ENCODE data around the gene MED16.

The MED16 gene

DNA sequence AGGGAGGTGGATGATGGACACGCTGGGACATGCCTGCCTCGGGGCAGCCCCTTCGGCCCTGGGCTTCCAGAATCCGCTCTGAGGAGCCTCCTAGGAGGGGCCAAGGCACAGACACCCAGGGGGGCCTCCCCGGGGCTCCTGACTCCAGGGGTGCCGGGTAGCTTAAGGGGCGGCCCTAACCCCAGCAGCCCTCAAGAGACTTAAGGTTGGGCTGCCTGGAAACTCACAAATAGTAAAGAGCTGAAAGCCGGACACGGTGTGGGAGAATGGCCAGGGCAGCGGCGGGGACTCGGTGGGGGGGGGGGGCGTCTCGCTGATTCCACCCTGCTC is 40.5 kb upstream of the MED16 start:
- no peak for DNase-seq
- H3K27ac Mint-ChIP-seq, result peak overlapping the region; percentile 93
- no peak for ATAC-seq (replicated peaks)
- H3K9me3 Mint-ChIP-seq, result peaks cover 0 to 2% of the 10 kb centered on the region in 2 donors
- H3K4me3 Mint-ChIP-seq, result peak overlapping the region; percentile 81
- H3K27me3 Mint-ChIP-seq, result no peaks in the 10 kb centered on the region
- peaks cover 52 to 62% of the 10 kb centered on the region in 2 donors for H3K36me3 Mint-ChIP-seq
- H3K4me1 Mint-ChIP-seq, result peaks cover 28 to 67% of the 10 kb centered on the region in 2 donors

DNA sequence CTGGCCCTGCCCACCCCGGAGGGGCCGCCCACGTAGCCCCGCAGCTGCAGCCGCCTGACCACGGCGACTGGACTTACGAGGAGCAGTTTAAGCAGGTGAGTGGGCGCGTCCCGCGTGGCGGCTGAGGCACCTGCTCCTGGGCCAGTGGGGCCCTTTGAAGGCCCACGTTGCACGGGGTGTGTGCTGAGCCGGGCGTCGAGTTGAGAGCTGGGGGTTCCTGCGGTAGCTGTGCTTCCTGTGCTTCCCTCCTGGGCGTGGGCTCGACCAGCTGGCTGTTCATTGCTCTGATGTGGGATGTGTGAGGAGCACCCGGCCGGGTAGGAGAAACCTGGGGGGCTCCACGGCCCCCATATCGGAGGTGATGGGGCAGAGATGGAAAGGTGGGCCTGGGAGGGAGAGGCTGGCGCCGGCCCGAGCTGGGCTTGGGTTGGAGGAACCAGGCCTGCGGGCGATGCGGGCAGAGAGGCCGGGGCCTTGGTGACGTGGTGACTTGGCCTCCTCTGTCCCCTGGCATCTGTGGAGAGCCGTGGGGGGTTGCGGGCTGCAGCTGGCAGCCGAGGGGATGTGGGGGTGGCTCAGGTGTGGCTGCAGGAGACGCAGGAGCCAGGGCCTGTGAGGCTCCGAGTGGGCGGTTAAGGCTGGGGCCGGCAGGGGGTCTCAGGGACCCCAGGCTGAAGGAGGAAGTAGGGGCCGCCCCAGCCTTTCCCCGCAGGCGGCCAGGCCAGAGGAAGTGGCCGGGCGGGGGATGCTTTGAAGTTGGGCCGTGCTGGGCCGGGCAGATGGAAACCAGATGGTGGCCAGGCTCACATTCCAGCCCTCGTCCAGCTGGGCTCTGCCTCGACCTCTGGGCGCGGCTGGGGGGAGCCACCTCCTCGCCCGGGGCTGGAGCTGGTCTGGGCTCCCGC is 39.9 kb upstream of the MED16 start:
- peak; percentile 48 to 58 for ATAC-seq (replicated peaks)
- H3K36me3 Mint-ChIP-seq, result peaks cover 48 to 56% of the 10 kb centered on the region in 2 donors
- DNase-seq, result no peak
- H3K9me3 Mint-ChIP-seq, result peaks cover 0 to 2% of the 10 kb centered on the region in 2 donors
- H3K4me3 Mint-ChIP-seq, result peak overlapping the region; percentile 81
- peaks cover 25 to 68% of the 10 kb centered on the region in 2 donors for H3K4me1 Mint-ChIP-seq
- no peaks in the 10 kb centered on the region for H3K27me3 Mint-ChIP-seq
- H3K27ac Mint-ChIP-seq, result peak overlapping the region; percentile 93

DNA sequence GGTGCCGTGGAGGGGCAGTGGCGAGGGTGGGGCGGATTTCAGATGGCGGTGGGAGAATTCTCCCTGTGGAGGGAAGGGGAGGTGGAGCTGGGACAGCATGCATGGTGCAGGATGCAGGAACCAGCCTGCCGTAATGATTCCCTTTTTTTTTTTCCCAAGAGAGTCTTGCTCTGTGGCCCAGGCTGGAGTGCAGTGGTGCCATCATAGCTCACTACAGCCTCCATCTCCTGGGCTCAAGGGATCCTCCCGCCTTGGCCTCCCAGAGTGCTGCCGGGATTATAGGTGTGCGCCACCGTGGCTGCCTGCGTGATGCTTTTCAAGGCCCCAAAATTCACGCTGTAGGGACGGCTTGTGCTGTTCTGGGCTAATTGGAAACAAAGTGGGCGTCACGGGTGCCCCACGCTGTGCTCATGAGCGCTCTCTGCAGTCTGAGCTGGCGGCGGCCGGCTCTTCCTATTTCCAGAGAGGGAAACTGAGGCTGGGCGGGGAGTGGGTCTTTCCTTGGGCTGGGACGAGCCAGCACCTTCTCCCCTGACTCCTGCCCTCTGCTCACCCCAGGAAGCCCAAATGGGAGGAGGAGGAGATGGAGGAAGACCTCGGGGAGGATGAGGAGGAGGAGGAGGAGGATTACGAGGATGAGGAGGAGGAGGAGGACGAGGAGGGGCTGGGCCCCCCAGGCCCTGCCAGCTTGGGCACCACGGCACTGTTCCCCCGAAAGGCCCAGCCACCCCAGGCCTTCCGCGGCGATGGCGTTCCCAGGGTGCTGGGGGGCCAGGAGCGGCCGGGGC is 39.1 kb upstream of the MED16 start:
- Mint-ChIP-seq H3K27me3 (no peaks in the 10 kb centered on the region), H3K27ac (peak overlapping the region; percentile 86), H3K4me3 (peak overlapping the region; percentile 64 to 75), H3K4me1 (peaks cover 21 to 64% of the 10 kb centered on the region in 2 donors), H3K36me3 (peaks cover 40 to 51% of the 10 kb centered on the region in 2 donors), H3K9me3 (no peaks in the 10 kb centered on the region)
- ATAC-seq (replicated peaks) (no peak), DNase-seq (no peak)

DNA sequence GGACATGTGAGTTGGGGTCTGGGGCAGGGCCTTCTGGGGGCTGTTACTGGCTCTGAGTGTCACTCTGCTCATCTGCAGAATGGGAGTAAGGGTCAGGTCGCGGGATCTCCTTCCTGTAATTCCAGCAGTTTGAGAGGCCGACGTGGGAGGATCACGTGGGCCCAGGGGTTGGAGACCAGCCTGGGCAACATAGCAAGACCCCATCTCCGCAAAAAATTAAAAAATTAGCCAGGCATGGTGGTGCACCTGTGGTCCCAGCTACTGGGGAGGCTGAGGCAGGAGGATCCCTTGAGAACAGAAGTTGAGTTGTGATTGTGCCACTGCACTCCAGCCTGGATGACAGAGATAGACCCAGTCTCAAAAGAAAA is 36.9 kb upstream of the MED16 start:
- Mint-ChIP-seq H3K27ac (no peak overlapping the region), H3K4me3 (no peak overlapping the region), H3K9me3 (no peaks in the 10 kb centered on the region), H3K4me1 (peaks cover 17 to 50% of the 10 kb centered on the region in 2 donors), H3K36me3 (peaks cover 33 to 42% of the 10 kb centered on the region in 2 donors), H3K27me3 (no peaks in the 10 kb centered on the region)
- ATAC-seq (replicated peaks), result no peak
- DNase-seq, result no peak

DNA sequence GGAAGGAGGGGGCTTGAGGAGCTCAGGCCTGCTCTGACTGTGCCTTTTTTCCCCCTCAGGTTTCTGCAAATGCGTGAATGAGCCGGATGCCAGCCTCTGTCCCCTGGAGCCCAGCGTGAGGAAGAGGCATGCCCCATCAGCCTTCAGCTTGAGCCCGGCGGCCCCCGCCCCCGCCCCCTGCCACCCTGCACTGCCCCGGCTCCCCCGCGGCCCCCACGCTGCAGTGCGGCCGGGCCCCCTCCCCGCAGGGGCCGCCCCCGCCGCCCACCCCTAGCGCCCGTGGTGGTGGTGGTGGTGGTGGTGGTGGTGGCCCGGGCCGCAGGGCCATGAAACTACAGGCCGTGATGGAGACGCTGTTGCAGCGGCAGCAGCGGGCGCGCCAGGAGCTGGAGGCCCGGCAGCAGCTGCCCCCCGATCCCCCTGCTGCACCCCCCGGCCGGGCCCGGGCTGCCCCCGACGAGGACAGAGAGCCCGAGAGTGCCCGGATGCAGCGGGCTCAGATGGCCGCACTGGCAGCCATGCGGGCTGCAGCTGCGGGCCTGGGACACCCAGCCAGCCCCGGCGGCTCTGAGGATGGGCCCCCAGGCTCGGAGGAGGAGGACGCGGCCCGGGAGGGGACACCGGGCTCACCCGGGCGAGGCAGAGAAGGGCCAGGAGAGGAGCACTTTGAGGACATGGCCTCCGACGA is 36.4 kb upstream of the MED16 start:
- DNase-seq (no peak), ATAC-seq (replicated peaks) (no peak)
- Mint-ChIP-seq H3K9me3 (no peaks in the 10 kb centered on the region), H3K4me3 (no peak overlapping the region), H3K27ac (no peak overlapping the region), H3K36me3 (peaks cover 33 to 40% of the 10 kb centered on the region in 2 donors), H3K4me1 (peaks cover 19 to 50% of the 10 kb centered on the region in 2 donors), H3K27me3 (no peaks in the 10 kb centered on the region)

DNA sequence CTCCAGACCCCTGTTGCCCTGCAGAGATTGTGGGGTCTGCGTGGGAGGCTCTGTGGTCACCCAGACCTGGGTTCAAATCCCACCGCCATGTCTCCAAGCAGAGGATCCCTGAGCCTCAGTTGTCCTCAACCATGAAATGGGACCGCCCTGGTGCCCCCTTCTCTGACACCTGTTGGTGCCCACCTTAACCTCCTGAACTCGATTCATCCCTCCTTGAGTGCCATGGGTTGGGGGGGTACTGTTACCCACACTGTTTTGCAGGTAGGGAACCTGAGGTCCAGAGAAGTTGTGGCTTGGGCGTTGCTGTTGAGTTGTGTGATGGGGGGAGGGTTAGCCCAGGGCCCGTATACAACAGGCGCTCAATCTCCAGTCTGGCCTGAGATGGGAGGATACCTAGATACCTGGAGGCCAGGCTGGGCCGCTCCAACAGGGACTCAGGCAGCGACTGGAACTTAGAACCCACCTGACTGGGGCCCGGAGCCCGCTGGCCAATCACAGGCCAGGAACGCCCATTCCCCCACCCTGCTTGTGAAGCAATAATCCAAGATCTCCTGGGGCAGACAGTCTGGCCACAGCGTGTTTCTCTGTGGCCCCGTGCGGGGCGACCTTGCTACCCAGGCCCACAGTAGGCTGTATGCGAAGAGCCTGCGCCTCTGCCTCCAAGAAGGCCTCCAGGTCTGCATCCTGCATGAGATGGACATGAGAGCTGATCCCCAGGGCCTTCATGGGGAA is 35.6 kb upstream of the MED16 start:
- Mint-ChIP-seq H3K36me3 (peaks cover 33 to 37% of the 10 kb centered on the region in 2 donors), H3K27ac (no peak overlapping the region), H3K4me3 (no peak overlapping the region), H3K4me1 (peaks cover 22 to 48% of the 10 kb centered on the region in 2 donors), H3K9me3 (no peaks in the 10 kb centered on the region), H3K27me3 (no peaks in the 10 kb centered on the region)
- no peak for ATAC-seq (replicated peaks)
- DNase-seq, result no peak

DNA sequence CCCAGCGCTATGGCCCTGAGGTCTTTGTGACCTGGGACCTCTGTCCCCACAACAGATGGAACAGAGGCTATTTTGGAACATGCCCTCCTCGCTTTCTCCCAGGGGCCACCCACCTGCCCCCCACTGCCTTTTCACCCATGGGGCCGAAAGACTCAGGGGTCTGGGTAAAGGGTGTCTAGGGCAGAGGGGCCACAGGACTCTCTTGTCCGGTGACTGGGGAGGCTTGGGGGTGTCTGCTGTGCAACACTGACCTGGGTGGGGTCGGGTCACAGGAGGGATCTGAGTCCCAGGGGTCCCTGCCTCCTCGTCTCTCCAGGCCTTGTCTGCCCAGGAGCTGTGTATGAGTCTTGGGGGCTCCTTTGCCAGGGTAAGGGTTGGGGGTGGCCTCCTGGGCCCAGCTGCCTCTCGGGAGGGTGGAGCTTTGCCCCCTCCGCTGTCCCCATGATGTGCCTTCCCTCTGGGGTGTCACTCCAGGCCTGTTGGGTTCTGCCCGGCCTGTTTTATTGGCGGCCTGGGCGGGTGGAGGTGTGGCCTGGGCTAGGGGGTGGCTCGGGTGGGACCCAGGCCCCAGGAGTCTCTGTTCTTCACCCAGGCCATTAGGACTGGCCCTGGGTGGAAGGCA is 34.9 kb upstream of the MED16 start:
- Mint-ChIP-seq H3K4me1 (peaks cover 20 to 46% of the 10 kb centered on the region in 2 donors), H3K27me3 (no peaks in the 10 kb centered on the region), H3K9me3 (no peaks in the 10 kb centered on the region), H3K36me3 (peaks cover 25 to 30% of the 10 kb centered on the region in 2 donors), H3K4me3 (peak overlapping the region; percentile 81 to 92), H3K27ac (peak overlapping the region; percentile 71)
- DNase-seq (no peak), ATAC-seq (replicated peaks) (no peak)

DNA sequence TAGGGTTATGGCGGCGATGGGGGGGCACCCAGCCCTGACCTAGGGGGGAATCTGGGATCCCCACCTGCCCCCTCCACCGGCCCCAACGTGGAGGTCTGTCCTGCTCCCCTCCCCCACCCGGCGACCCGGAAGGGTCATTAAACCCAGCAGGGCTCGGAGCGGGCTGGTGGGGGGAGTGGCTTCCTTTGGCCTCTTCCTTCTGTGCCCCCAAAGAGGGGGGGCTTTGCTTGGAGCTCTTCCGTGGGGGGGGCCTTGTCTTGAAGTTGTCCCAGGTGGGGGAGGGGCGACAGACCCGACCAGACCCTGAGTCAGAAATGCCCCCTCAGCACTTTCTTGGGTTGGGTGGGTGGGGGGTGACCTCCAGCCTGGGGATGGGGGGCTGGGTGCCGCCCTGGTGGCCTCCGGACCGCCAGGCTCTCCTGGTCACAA is 34.4 kb upstream of the MED16 start:
- Mint-ChIP-seq H3K4me1 (peaks cover 17 to 41% of the 10 kb centered on the region in 2 donors), H3K4me3 (peak overlapping the region; percentile 81 to 92), H3K36me3 (peaks cover 22 to 26% of the 10 kb centered on the region in 2 donors), H3K27me3 (no peaks in the 10 kb centered on the region), H3K9me3 (no peaks in the 10 kb centered on the region), H3K27ac (peak overlapping the region; percentile 71)
- DNase-seq (no peak), ATAC-seq (replicated peaks) (no peak)

DNA sequence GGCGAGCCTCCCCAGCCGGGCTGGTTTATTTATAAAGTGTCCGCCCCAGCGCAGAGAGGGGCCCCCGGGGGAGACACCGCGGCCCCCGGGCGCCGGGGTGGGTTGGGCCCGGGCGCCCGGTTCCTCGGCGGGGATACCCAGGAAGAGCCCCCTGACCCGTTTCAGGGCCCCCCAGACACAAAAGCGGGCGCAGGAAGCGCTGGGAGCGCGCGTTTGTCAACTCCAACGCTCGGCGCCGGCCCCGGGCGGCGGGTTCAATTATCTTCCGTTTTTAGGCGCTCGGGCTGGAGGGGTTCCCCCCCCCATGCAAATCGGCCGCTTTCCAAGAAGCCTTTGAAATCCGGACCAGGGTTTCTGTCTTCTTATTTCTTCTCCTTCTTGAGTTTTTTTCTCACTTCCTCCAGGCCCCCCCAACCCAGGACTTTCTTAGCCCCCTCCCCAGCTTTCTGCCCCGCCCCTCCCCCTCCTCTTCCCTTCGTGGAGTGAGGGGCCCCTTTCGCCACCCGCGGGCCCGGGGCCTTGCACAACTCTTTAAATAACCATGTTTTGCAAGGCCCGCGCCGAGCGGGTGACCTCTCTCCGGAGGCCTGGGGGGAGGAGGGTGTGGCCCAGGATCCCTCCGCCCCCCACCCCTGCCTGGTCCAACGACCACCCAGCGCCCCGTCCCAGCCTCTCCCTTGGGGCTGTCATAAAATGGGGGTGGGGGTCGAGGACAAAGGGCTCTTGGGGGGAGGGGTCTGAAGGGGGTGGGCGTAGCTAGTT is 33.8 kb upstream of the MED16 start:
- H3K36me3 Mint-ChIP-seq, result peaks cover 19 to 21% of the 10 kb centered on the region in 2 donors
- peak; percentile 26 to 42 for ATAC-seq (replicated peaks)
- DNase-seq, result peak; percentile 71
- peak overlapping the region; percentile 82 to 92 for H3K4me3 Mint-ChIP-seq
- H3K4me1 Mint-ChIP-seq, result peaks cover 12 to 41% of the 10 kb centered on the region in 2 donors
- no peaks in the 10 kb centered on the region for H3K9me3 Mint-ChIP-seq
- H3K27ac Mint-ChIP-seq, result peak overlapping the region; percentile 89
- H3K27me3 Mint-ChIP-seq, result no peaks in the 10 kb centered on the region

- H3K27ac Mint-ChIP-seq, result peak overlapping the region; percentile 81
- peak overlapping the region; percentile 82 to 92 for H3K4me3 Mint-ChIP-seq
- H3K36me3 Mint-ChIP-seq, result peaks cover 18 to 19% of the 10 kb centered on the region in 2 donors
- peaks cover 16 to 47% of the 10 kb centered on the region in 2 donors for H3K4me1 Mint-ChIP-seq
- DNase-seq (no peak), ATAC-seq (replicated peaks) (no peak)
- no peaks in the 10 kb centered on the region for H3K27me3 Mint-ChIP-seq
- no peaks in the 10 kb centered on the region for H3K9me3 Mint-ChIP-seq
Measured at GRCh38 chr19:926323-926588, 33.3 kb upstream of the MED16 start.

DNA sequence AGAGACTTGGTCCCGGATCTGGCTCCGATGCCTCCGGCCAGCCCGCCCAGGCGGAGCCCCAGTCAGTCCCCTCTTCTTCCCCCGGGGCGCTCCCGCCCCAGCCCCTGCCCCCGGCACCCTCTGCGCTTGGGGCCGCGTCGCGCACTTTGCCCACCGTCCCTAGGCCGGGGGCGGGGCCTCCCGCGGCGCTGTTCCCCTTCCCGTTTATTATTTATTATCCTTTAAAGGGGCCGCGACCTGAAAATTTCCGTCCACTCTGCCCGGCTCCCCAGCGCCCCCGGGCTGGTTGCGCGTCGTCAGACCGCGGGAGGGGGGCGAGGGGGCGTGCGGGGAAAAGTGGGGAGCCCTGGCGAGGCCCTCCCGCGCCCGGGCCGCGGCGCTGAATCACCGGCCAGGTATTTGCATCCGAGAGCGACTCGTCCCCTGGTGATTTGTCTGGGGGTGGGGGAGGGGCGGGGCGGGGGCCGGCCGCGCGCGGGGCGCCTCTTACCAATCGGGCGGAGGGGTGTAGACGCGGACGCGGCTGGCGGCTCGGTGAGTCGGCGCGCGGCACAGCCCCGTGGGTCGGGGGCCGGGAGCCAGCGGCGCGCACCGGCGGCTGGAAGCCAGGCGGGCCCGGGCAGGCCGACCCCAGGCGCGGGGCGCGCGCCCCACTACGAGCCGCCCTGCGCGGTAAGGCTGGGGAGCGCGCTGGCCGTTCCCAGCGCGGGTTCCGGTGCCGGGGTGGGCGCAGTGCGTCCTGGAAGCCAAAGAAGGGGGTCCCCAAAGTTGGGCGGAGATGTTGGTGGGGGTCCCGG is 32.7 kb upstream of the MED16 start, which contains the start of gene ARID3A:
Gene ARID3A, plus strand, starts transcription at position 510 of the 797 bp plus-strand sequence. CDS start 3,494 bp downstream, outside the sequence.
- DNase-seq (peak; percentile 82), ATAC-seq (replicated peaks) (peak; percentile 66 to 74)
- Mint-ChIP-seq H3K9me3 (no peaks in the 10 kb centered on the region), H3K36me3 (peaks cover 13% of the 10 kb centered on the region in 2 donors), H3K4me3 (peak within 1 kb of the TSS; percentile 90 to 92), H3K27me3 (no peaks in the 10 kb centered on the region), H3K27ac (peak within 1 kb of the TSS; percentile 94), H3K4me1 (peaks cover 18 to 52% of the 10 kb centered on the region in 2 donors)

DNA sequence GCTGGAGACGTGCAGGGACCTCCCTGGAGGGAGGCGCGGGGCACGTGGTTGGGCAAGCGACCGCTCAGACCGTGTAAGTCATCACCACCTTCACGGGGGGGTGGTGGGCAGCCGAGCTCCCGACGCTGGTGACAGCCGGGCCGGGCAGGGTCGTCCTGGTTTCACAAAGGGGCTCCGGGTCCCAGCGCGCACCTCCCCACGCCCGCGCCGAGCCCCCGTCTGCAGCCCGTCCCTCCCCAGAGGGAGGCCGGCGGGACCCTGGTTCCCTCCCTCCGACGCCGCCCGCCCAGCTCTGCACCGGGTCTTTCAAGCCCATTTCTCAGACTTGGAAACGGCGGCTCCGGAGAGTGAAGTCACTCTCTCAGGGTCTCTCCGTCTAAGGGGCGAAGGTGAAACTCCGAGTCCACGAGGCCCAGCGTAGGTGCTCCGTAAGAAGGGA is 32.1 kb upstream of the MED16 start:
- no peak for DNase-seq
- Mint-ChIP-seq H3K9me3 (no peaks in the 10 kb centered on the region), H3K4me3 (peak overlapping the region; percentile 90 to 92), H3K27me3 (no peaks in the 10 kb centered on the region), H3K4me1 (peaks cover 20 to 52% of the 10 kb centered on the region in 2 donors), H3K36me3 (peaks cover 8 to 10% of the 10 kb centered on the region in 2 donors), H3K27ac (peak overlapping the region; percentile 94)
- peak; percentile 60 to 66 for ATAC-seq (replicated peaks)

Measured in stimulated activated naive B cell treated with anti-CD40 and anti-IgM and Interleukin-4, amounts not matched to agents 10 μg/mL and 1 μg/mL and 100 μg/mL, for 72 hours (primary cell).